Hepatocyte (in vitro differentiated cells): ENCODE measurements around the gene ZNF771. TPM values are rescaled to one million over a fixed set of nuclear protein-coding genes. Genes with fewer than 3 reads are reported as not detected.
"Not testable (repeated sequence)": the region's sequence is repeated elsewhere in the genome, so short reads cannot be mapped to it uniquely, and the experiment has no call there.

Source experiments
- DNase-seq: peaks from one replicate; pipeline ENCODE4 v3.0.0-alpha.2; 2016; ENCODE audit warnings: low spot score
- H2AFZ ChIP-seq: fragments of 200-600 bp; sonication (generic); 2 replicates; pipeline ENCODE4 v1.6.0; 2016; ENCODE audit warnings: antibody characterized with exemption, mild to moderate bottlenecking
- H3K27ac ChIP-seq: fragments of 200-600 bp; sonication (generic); 2 replicates; pipeline ENCODE4 v1.5.1; 2016; ENCODE audit warnings: mild to moderate bottlenecking
- H3K27me3 ChIP-seq: fragments of 200-600 bp; sonication (generic); 2 replicates; pipeline ENCODE4 v1.6.1; 2016
- H3K36me3 ChIP-seq: fragments of 200-600 bp; sonication (generic); replicated peaks from 2 replicates; pipeline ENCODE4 v1.5.1; 2016; ENCODE audit warnings: low read depth; ENCODE audit not compliant: insufficient read depth
- H3K4me1 ChIP-seq: fragments of 200-600 bp; sonication (generic); 2 replicates; pipeline ENCODE4 v1.5.1; 2016; ENCODE audit warnings: mild to moderate bottlenecking, moderate library complexity; ENCODE audit not compliant: insufficient read depth
- H3K4me2 ChIP-seq: fragments of 200-600 bp; sonication (generic); 2 replicates; pipeline ENCODE4 v1.6.0; 2016
- H3K4me3 ChIP-seq: fragments of 200-600 bp; sonication (generic); 2 replicates; pipeline ENCODE4 v1.5.1; 2016; ENCODE audit warnings: mild to moderate bottlenecking
- H3K79me2 ChIP-seq: fragments of 200-600 bp; sonication (generic); 2 replicates; pipeline ENCODE4 v1.6.0; 2017; ENCODE audit warnings: mild to moderate bottlenecking
- H3K9me2 ChIP-seq: fragments of 200-600 bp; sonication (generic); replicated peaks from 2 replicates; pipeline ENCODE4 v1.6.0; 2017; ENCODE audit warnings: mild to moderate bottlenecking; ENCODE audit not compliant: insufficient read depth
- H3K9me3 ChIP-seq: fragments of 200-600 bp; sonication (generic); 2 replicates; pipeline ENCODE4 v1.5.1; 2016; ENCODE audit warnings: low read depth, mild to moderate bottlenecking
- H4K20me1 ChIP-seq: fragments of 200-600 bp; sonication (generic); 2 replicates; pipeline ENCODE4 v1.6.0; 2016; ENCODE audit warnings: mild to moderate bottlenecking; ENCODE audit not compliant: insufficient read depth, poor library complexity, severe bottlenecking
- EZH2 ChIP-seq: fragments of 200-600 bp; sonication (generic); IDR thresholded peaks from 2 replicates; pipeline ENCODE4 v1.6.1; 2016; ENCODE audit warnings: antibody characterized with exemption, mild to moderate bottlenecking, borderline replicate concordance
- EZH2phosphoT487 ChIP-seq: fragments of 200-600 bp; sonication (generic); IDR thresholded peaks from one replicate; pipeline ENCODE4 v1.6.1; 2018; ENCODE audit warnings: antibody characterized with exemption, mild to moderate bottlenecking, low read depth, moderate library complexity; ENCODE audit not compliant: unreplicated experiment, severe bottlenecking
- WGBS: methylation state at CpG from one replicate; pipeline ENCODE4 v1.1.6; 2016; ENCODE audit warnings: low lambda C conversion rate; ENCODE audit errors: missing lambda C conversion rate; 5-methylcytosine and 5-hydroxymethylcytosine counted together
- polyA plus RNA-seq: library from polyadenylated mRNA; unstranded; fragments of >200 nt; fragmentation: Nextera tagmentation; extraction: Ambion mirVana; gene quantifications from 2 replicates; pipeline ENCODE4 v1.2.1, GENCODE V29; 2016
- small RNA-seq: library from RNA; depleted of rRNA; stranded (forward); fragments of <200 nt; gene quantifications from one replicate; pipeline ENCODE3, GENCODE V24; 2014
- total RNA-seq: library from RNA; depleted of rRNA; stranded (reverse); fragments of >200 nt; gene quantifications from 2 replicates; pipeline ENCODE4 v1.2.3, GENCODE V29; 2014
- TF ChIP-seq, protein P1 (sequence below): fragments of 200-600 bp; sonication (generic); IDR thresholded peaks from 2 replicates; pipeline ENCODE4 v1.5.1; 2016; ENCODE audit warnings: antibody characterized with exemption, mild to moderate bottlenecking; ENCODE audit not compliant: poor library complexity

Gene ZNF771
- total and polyA plus RNA-seq, 2 experiments from 2014 or later: 12.4 to 23.6 TPM

DNA sequence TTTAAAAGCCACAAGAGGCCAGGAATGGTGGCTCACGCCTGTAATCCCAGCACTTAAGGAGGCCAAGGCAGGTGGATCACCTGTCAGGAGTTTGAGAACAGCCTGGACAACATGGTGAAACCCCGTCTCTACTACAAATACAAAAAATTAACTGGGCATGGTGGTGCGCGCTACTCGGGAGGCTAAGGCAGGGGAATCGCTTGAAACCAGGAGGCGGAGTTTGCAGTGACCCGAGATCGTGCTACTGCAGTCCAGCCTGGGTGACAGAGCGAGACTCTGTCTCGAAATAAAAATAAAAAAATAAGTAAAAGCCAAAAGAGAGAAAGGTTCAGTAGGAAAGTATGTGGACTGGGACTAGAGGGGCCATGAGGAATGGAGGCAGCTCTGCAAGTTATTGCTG lies 52.0 kb downstream of the ZNF771 start:
- H3K9me2 ChIP-seq: no peaks in the 10 kb centered on the region
- no peaks in the 10 kb centered on the region for H4K20me1 ChIP-seq
- no peaks in the 10 kb centered on the region for H3K79me2 ChIP-seq
- TF ChIP-seq EZH2 (no peak), EZH2phosphoT487 (no peak)
- TF ChIP-seq, protein P1, sequence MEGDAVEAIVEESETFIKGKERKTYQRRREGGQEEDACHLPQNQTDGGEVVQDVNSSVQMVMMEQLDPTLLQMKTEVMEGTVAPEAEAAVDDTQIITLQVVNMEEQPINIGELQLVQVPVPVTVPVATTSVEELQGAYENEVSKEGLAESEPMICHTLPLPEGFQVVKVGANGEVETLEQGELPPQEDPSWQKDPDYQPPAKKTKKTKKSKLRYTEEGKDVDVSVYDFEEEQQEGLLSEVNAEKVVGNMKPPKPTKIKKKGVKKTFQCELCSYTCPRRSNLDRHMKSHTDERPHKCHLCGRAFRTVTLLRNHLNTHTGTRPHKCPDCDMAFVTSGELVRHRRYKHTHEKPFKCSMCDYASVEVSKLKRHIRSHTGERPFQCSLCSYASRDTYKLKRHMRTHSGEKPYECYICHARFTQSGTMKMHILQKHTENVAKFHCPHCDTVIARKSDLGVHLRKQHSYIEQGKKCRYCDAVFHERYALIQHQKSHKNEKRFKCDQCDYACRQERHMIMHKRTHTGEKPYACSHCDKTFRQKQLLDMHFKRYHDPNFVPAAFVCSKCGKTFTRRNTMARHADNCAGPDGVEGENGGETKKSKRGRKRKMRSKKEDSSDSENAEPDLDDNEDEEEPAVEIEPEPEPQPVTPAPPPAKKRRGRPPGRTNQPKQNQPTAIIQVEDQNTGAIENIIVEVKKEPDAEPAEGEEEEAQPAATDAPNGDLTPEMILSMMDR: no peak
- no peaks in the 10 kb centered on the region for H3K9me3 ChIP-seq
- no peak for DNase-seq
- H3K36me3 ChIP-seq: no peaks in the 10 kb centered on the region
- H3K4me3 ChIP-seq: no peak overlapping the region
- no peak overlapping the region for H3K4me2 ChIP-seq
- H3K27me3 ChIP-seq: no peaks in the 10 kb centered on the region
- no peaks in the 10 kb centered on the region for H3K4me1 ChIP-seq
- H3K27ac ChIP-seq: no peak overlapping the region
- H2AFZ ChIP-seq: no peak overlapping the region
- WGBS: 92% methylated on average over 11 of the region's 11 CpGs

DNA sequence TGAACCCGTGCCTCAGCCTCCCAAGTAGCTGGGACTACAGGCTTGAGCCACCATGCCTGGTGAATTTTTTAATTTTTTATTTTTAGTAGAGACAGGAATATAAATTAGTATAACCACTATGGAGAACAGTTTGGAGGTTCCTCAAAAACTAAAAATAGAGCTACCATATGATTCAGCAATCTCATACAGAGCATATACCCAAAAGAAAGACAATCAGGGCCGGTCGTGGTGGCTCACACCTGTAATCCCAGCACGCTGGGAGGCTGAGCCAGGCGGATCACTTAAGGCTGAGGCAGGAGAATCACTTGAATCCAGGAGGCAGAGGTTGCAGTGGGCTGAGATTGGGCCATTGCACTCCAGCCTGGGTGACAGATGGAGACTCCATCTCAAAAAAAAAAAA lies 54.0 kb downstream of the ZNF771 start:
- H3K79me2 ChIP-seq, H3K4me2 ChIP-seq, H3K36me3 ChIP-seq, H2AFZ ChIP-seq, H3K9me2 ChIP-seq, H3K27ac ChIP-seq, H3K9me3 ChIP-seq, H3K27me3 ChIP-seq, H4K20me1 ChIP-seq, DNase-seq, H3K4me1 ChIP-seq, H3K4me3 ChIP-seq: not testable (repeated sequence)
- WGBS: 97% methylated on average over 5 of the region's 5 CpGs

DNA sequence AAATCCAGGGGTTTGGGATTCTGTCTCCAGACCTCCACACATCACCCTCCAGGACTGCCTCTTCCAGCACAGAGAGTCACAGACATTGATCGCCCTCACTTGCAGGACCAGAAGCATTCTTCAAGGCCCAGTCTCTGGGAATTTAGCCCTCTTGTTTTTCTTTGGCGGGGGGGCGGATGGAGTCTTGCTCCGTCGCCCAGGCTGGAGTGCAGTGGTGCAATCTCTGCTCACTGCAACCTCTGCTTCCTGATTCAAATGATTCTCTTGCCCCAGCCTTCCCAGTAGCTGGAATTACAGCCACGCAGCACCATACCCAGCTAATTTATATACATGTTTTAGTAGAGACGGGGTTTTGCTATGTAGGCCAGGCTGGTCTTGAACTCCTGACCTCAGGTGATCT lies 56.7 kb downstream of the ZNF771 start:
- Histone ChIP-seq H3K36me3 (no peaks in the 10 kb centered on the region), H3K4me1 (no peaks in the 10 kb centered on the region), H3K9me3 (no peaks in the 10 kb centered on the region), H3K27me3 (no peaks in the 10 kb centered on the region), H2AFZ (no peak overlapping the region), H3K27ac (no peak overlapping the region), H3K79me2 (no peaks in the 10 kb centered on the region), H3K4me2 (no peak overlapping the region), H4K20me1 (no peaks in the 10 kb centered on the region), H3K9me2 (no peaks in the 10 kb centered on the region), H3K4me3 (no peak overlapping the region)
- 96% methylated on average over 7 of the region's 7 CpGs for WGBS
- TF ChIP-seq EZH2phosphoT487: no peak
- TF ChIP-seq, protein P1: no peak
- no peak for TF ChIP-seq EZH2
- no peak for DNase-seq

Small RNA genes within 50 kb of the gene (small RNA-seq; reads per million reads assigned to genes)
- gene RF00019 (not detected), gene RF00406 (0.25 reads per million)

Other genes with a start within 250 kb of the ZNF771 start
- gene CORO1A, start 224.0 kb upstream of the ZNF771 start, total RNA-seq: 2.4 and 3.2 TPM in 2 replicates
- 1.7 and 3.4 TPM in 2 replicates for gene CORO1A, start 224.0 kb upstream of the ZNF771 start, polyA plus RNA-seq
- 211 and 237 TPM in 2 replicates for gene BOLA2B, start 213.9 kb upstream of the ZNF771 start, total RNA-seq
- 124 and 132 TPM in 2 replicates for gene BOLA2B, start 213.9 kb upstream of the ZNF771 start, polyA plus RNA-seq
- gene SLX1A, start 213.7 kb upstream of the ZNF771 start, total RNA-seq: 22.1 and 25.1 TPM in 2 replicates
- gene SLX1A, start 213.7 kb upstream of the ZNF771 start, polyA plus RNA-seq: 111 and 125 TPM in 2 replicates
- 8.1 and 17.8 TPM in 2 replicates for gene SULT1A3, start 208.4 kb upstream of the ZNF771 start, total RNA-seq
- gene SULT1A3, start 208.4 kb upstream of the ZNF771 start, polyA plus RNA-seq: 23.1 and 32.3 TPM in 2 replicates
- gene NPIPB13, start 159.1 kb upstream of the ZNF771 start, total RNA-seq: 2.4 and 3.5 TPM in 2 replicates
- 1.9 and 4.8 TPM in 2 replicates for gene NPIPB13, start 159.1 kb upstream of the ZNF771 start, polyA plus RNA-seq
- 44.2 and 45.1 TPM in 2 replicates for gene CD2BP2, start 52.3 kb upstream of the ZNF771 start, total RNA-seq
- gene CD2BP2, start 52.3 kb upstream of the ZNF771 start, polyA plus RNA-seq: 37.6 and 41.0 TPM in 2 replicates
- gene TBC1D10B, start 37.1 kb upstream of the ZNF771 start, total RNA-seq: 21.4 and 29.3 TPM in 2 replicates
- 33.3 and 37.9 TPM in 2 replicates for gene TBC1D10B, start 37.1 kb upstream of the ZNF771 start, polyA plus RNA-seq
- gene MYL11, start 32.8 kb upstream of the ZNF771 start, total RNA-seq: 4.0 TPM in 1 of 2 replicates, not detected in the other
- 2.2 and 5.3 TPM in 2 replicates for gene MYL11, start 32.8 kb upstream of the ZNF771 start, polyA plus RNA-seq
- not detected in 2 replicates for gene SEPTIN1, start 25.0 kb upstream of the ZNF771 start, total RNA-seq
- gene SEPTIN1, start 25.0 kb upstream of the ZNF771 start, polyA plus RNA-seq: 1.5 and 2.3 TPM in 2 replicates
- gene ZNF48, start 12.2 kb upstream of the ZNF771 start, total RNA-seq: 7.7 and 8.0 TPM in 2 replicates
- gene ZNF48, start 12.2 kb upstream of the ZNF771 start, polyA plus RNA-seq: 6.1 and 7.1 TPM in 2 replicates
- gene DCTPP1, start 22.4 kb downstream of the ZNF771 start, total RNA-seq: 25.9 and 33.8 TPM in 2 replicates
- 36.3 and 47.2 TPM in 2 replicates for gene DCTPP1, start 22.4 kb downstream of the ZNF771 start, polyA plus RNA-seq
- 36.1 and 51.3 TPM in 2 replicates for gene SEPHS2, start 38.3 kb downstream of the ZNF771 start, total RNA-seq
- gene SEPHS2, start 38.3 kb downstream of the ZNF771 start, polyA plus RNA-seq: 69.2 and 81.0 TPM in 2 replicates
- gene ITGAL, start 65.1 kb downstream of the ZNF771 start, total RNA-seq: 1.5 and 3.4 TPM in 2 replicates
- gene ITGAL, start 65.1 kb downstream of the ZNF771 start, polyA plus RNA-seq: 0.95 and 1.1 TPM in 2 replicates
- gene ZNF768, start 119.0 kb downstream of the ZNF771 start, total RNA-seq: 37.6 and 44.1 TPM in 2 replicates
- gene ZNF768, start 119.0 kb downstream of the ZNF771 start, polyA plus RNA-seq: 19.9 and 25.2 TPM in 2 replicates
- gene ZNF747, start 127.3 kb downstream of the ZNF771 start, total RNA-seq: 11.1 and 13.4 TPM in 2 replicates
- gene ZNF747, start 127.3 kb downstream of the ZNF771 start, polyA plus RNA-seq: 9.9 and 10.5 TPM in 2 replicates
- 9.8 and 13.8 TPM in 2 replicates for gene ZNF764, start 150.8 kb downstream of the ZNF771 start, total RNA-seq
- 12.1 and 12.5 TPM in 2 replicates for gene ZNF764, start 150.8 kb downstream of the ZNF771 start, polyA plus RNA-seq
- gene ZNF688, start 164.1 kb downstream of the ZNF771 start, total RNA-seq: 7.1 and 9.8 TPM in 2 replicates
- gene ZNF688, start 164.1 kb downstream of the ZNF771 start, polyA plus RNA-seq: 21.0 and 21.3 TPM in 2 replicates
- gene ZNF785, start 178.1 kb downstream of the ZNF771 start, total RNA-seq: 10.8 and 11.7 TPM in 2 replicates
- gene ZNF785, start 178.1 kb downstream of the ZNF771 start, polyA plus RNA-seq: 7.3 and 10.0 TPM in 2 replicates
- gene ZNF689, start 202.8 kb downstream of the ZNF771 start, total RNA-seq: 7.1 and 8.0 TPM in 2 replicates
- 5.6 and 8.7 TPM in 2 replicates for gene ZNF689, start 202.8 kb downstream of the ZNF771 start, polyA plus RNA-seq
- 6.6 and 8.1 TPM in 2 replicates for gene PRR14, start 243.4 kb downstream of the ZNF771 start, total RNA-seq
- gene PRR14, start 243.4 kb downstream of the ZNF771 start, polyA plus RNA-seq: 18.7 and 20.0 TPM in 2 replicates